IPS-18a (cell line): ENCODE measurements around the gene GNRHR.
"Not testable (repeated sequence)": the region's sequence is repeated elsewhere in the genome, so short reads cannot be mapped to it uniquely, and the experiment has no call there.

Experiments used
- H3K27ac ChIP-seq: one replicate; pipeline ENCODE4 v1.5.1; 2013; ENCODE audit warnings: low read length
- H3K27me3 ChIP-seq: one replicate; pipeline ENCODE4 v1.6.1; 2013; ENCODE audit warnings: mild to moderate bottlenecking, low read length; ENCODE audit not compliant: control insufficient read depth, insufficient read depth
- H3K36me3 ChIP-seq: one replicate; pipeline ENCODE4 v1.6.1; 2013; ENCODE audit warnings: low read depth, low read length; ENCODE audit not compliant: control insufficient read depth
- H3K4me1 ChIP-seq: one replicate; pipeline ENCODE4 v1.6.1; 2013; ENCODE audit warnings: low read depth, low read length; ENCODE audit not compliant: control insufficient read depth
- H3K4me3 ChIP-seq: one replicate; pipeline ENCODE4 v1.5.1; 2013; ENCODE audit warnings: low read length
- H3K9ac ChIP-seq: one replicate; pipeline ENCODE4 v1.6.1; 2013; ENCODE audit warnings: mild to moderate bottlenecking, low read length, moderate library complexity
- H3K9me3 ChIP-seq: one replicate; pipeline ENCODE4 v1.6.1; 2013; ENCODE audit warnings: low read depth, low read length; ENCODE audit not compliant: control insufficient read depth

GNRHR gene

GRCh38 chr4:67756991-67757390 lies 2.8 kb upstream of the GNRHR start:
- not testable (repeated sequence) for H3K4me1 ChIP-seq, H3K27ac ChIP-seq, H3K4me3 ChIP-seq, H3K36me3 ChIP-seq, H3K9me3 ChIP-seq, H3K9ac ChIP-seq, H3K27me3 ChIP-seq

DNA sequence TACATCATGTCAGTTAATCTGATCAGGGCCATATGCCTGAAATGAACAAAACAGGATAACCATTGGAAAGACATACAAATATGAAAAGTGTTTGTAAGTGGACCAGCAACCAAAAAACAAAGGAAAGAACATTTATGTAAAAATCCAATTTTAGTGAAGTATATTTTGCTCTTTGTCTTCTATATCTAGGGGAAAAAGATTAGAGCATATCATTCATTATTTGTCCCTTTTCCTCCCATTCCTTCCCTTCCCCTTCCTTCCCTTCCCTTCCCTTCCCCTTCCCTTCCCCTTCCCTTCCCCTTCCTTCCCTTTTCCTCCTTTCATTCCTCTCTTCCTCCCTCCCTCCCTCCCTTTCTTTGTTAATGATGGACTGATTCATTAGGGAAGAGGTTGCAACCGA lies 1.8 kb upstream of the GNRHR start:
- H3K9me3 ChIP-seq = no peaks in the 10 kb centered on the region
- H3K4me1 ChIP-seq = no peaks in the 10 kb centered on the region
- H3K27ac ChIP-seq = no peak overlapping the region
- H3K36me3 ChIP-seq = no peaks in the 10 kb centered on the region
- no peaks in the 10 kb centered on the region for H3K27me3 ChIP-seq
- no peak overlapping the region for H3K4me3 ChIP-seq
- H3K9ac ChIP-seq = no peak overlapping the region

GRCh38 chr4:67751260-67751659 lies 2.9 kb downstream of the GNRHR start:
- Histone ChIP-seq H3K4me3 (no peak overlapping the region), H3K27me3 (no peaks in the 10 kb centered on the region)

GRCh38 chr4:67750691-67751090 lies 3.5 kb downstream of the GNRHR start:
- Histone ChIP-seq H3K36me3 (no peaks in the 10 kb centered on the region), H3K9me3 (no peaks in the 10 kb centered on the region), H3K9ac (no peak overlapping the region), H3K4me3 (no peak overlapping the region), H3K27me3 (no peaks in the 10 kb centered on the region), H3K4me1 (no peaks in the 10 kb centered on the region), H3K27ac (no peak overlapping the region)

More at GRCh38 chr4:67751260-67751659, 2.9 kb downstream of the GNRHR start:
- no peaks in the 10 kb centered on the region for H3K36me3 ChIP-seq
- H3K4me1 ChIP-seq = no peaks in the 10 kb centered on the region
- H3K9ac ChIP-seq = no peak overlapping the region
- H3K9me3 ChIP-seq = no peaks in the 10 kb centered on the region
- H3K27ac ChIP-seq = no peak overlapping the region

DNA sequence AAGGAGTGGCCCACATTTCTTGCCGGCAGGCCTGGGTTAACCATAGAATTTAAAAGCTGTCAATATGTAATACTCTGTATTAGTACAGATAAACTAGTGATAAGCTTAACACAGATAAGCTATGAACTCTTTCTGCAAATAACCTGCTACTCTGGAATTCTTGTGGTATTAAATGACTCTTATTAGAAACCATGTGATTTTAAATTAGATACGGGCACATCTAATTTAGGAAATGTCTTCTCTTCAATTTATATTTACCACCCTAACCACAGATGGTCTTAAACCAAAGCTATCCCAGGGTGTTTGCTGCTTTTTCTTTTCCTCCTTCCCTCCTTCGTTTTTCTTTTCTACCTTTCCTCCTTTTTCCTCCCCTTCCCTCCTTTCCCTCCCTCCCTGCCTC lies 4.9 kb downstream of the GNRHR start:
- Histone ChIP-seq H3K9me3 (no peaks in the 10 kb centered on the region), H3K4me1 (no peaks in the 10 kb centered on the region), H3K9ac (no peak overlapping the region), H3K27ac (no peak overlapping the region), H3K36me3 (no peaks in the 10 kb centered on the region), H3K27me3 (no peaks in the 10 kb centered on the region), H3K4me3 (no peak overlapping the region)

DNA sequence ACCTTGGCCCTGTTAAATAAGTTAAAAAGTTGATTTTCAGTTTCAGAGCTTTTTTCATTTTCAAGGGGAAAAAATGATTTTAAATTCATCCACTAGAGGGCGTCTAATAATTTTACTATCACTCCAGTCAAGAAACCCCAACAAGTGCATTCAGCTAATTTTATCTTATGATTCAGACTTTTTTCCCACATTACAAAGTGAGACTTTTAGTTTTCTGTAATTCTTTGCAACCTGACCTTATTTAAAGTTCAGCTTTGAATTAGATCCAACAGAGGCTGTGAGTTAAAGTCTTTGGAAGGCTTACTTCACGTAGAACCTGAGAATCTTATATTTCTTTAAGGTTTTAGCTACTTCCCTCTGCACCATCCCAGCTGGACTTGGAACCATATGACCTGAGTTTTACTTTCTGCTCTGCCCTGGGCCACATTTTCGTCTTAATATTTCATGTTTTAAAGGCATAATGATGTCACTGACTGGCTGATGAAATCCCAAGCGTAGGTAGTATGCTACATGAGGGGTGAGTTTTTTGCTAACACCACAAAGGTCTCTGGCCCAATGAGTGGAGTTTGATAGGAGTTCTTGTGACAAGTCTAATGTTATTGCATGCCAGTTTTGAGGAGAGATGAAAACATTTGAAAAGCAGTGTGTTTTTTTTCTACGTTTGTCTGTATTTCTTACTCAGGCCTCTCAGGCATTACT lies 7.2 kb downstream of the GNRHR start:
- Histone ChIP-seq H3K9me3 (no peaks in the 10 kb centered on the region), H3K4me1 (no peaks in the 10 kb centered on the region), H3K27me3 (no peaks in the 10 kb centered on the region), H3K9ac (no peak overlapping the region), H3K4me3 (no peak overlapping the region), H3K27ac (no peak overlapping the region), H3K36me3 (no peaks in the 10 kb centered on the region)

DNA sequence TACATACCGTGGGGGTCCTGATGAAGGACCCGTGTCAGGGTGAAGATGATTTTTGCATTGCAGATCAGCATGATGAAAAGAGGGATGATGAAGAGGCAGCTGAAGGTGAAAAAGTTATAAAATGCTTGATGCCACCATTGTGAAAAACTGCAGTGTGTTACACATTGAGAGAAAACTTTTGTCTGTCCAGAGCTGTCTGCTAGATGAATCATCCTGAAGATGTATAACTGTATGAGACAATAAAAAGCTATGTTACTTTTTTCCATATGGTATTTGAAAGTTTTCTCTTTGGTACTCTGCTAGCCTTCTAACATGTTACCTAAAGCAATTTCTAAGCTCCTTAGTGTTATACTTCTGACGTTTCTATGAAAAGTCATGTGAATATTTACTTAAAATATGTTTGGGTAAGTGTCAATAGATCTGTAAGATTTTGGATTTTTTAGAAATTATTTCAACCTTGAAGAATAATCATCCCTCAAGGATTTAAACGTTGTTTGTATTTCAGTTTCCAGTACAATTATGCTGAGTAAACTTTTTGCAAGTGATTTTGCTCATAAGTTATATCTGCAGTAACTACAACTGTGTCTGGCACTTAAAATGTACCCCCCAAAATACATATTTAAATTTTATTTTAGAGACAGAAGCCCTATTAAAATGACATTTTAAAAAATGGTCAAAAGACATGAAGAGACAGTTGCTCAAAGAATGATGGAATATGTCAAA lies 9.5 kb downstream of the GNRHR start:
- H3K27me3 ChIP-seq = no peaks in the 10 kb centered on the region
- H3K27ac ChIP-seq = no peak overlapping the region
- no peak overlapping the region for H3K4me3 ChIP-seq
- H3K36me3 ChIP-seq = no peaks in the 10 kb centered on the region
- H3K4me1 ChIP-seq = no peaks in the 10 kb centered on the region
- no peak overlapping the region for H3K9ac ChIP-seq
- H3K9me3 ChIP-seq = no peaks in the 10 kb centered on the region

- Histone ChIP-seq H3K4me1 (no peaks in the 10 kb centered on the region), H3K9ac (no peak overlapping the region), H3K36me3 (no peaks in the 10 kb centered on the region), H3K27me3 (no peaks in the 10 kb centered on the region), H3K9me3 (no peaks in the 10 kb centered on the region), H3K4me3 (no peak overlapping the region), H3K27ac (no peak overlapping the region)
Measured at GRCh38 chr4:67743194-67743593, 11.0 kb downstream of the GNRHR start.

DNA sequence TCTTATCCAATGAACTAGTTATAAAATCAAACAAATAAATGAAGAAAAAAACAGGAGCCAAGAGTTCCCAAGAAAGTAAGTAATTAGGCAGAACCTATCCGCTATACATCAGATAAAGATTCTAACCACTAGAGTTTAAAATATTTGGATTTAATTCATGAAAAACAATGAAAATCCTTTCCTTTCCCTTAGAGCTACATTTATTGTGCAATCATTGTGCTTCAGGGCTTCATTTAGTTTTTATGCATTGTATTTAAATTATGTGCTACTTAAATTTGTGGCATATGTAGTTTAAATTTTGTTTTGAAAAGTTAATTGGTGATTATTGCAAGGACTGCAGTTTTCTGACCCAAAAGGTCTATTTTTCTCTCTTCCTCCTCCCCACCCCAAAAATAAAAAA lies 17.9 kb downstream of the GNRHR start:
- H3K4me3 ChIP-seq = no peak overlapping the region
- no peak overlapping the region for H3K27ac ChIP-seq
- no peak overlapping the region for H3K9ac ChIP-seq
- no peaks in the 10 kb centered on the region for H3K27me3 ChIP-seq
- H3K9me3 ChIP-seq = no peaks in the 10 kb centered on the region
- H3K4me1 ChIP-seq = no peaks in the 10 kb centered on the region
- no peaks in the 10 kb centered on the region for H3K36me3 ChIP-seq

- Histone ChIP-seq H3K27me3 (no peaks in the 10 kb centered on the region), H3K4me3 (no peak overlapping the region), H3K9ac (no peak overlapping the region), H3K27ac (no peak overlapping the region), H3K9me3 (no peaks in the 10 kb centered on the region), H3K4me1 (no peaks in the 10 kb centered on the region), H3K36me3 (no peaks in the 10 kb centered on the region)
Measured at GRCh38 chr4:67735325-67735724, 18.9 kb downstream of the GNRHR start.

- H3K27me3 ChIP-seq, H3K36me3 ChIP-seq, H3K9ac ChIP-seq, H3K4me1 ChIP-seq, H3K27ac ChIP-seq, H3K4me3 ChIP-seq, H3K9me3 ChIP-seq: not testable (repeated sequence)
Measured at GRCh38 chr4:67730511-67730910, 23.7 kb downstream of the GNRHR start.
